B cell (primary cell): ENCODE measurements around the gene FOXD3.

Experiments used
- EZH2 ChIP-seq: IDR thresholded peaks from 2 replicates; pipeline ENCODE4 v1.6.1; 2012; ENCODE audit warnings: borderline replicate concordance, low read depth, mild to moderate bottlenecking, moderate library complexity, low read length; ENCODE audit not compliant: insufficient read depth, poor library complexity, severe bottlenecking
- TF ChIP-seq, protein P1 (sequence below): fragments of 200-600 bp; IDR thresholded peaks from one replicate; pipeline ENCODE4 v1.8.0; 2022; ENCODE audit warnings: antibody characterized with exemption, mild to moderate bottlenecking

DNA sequence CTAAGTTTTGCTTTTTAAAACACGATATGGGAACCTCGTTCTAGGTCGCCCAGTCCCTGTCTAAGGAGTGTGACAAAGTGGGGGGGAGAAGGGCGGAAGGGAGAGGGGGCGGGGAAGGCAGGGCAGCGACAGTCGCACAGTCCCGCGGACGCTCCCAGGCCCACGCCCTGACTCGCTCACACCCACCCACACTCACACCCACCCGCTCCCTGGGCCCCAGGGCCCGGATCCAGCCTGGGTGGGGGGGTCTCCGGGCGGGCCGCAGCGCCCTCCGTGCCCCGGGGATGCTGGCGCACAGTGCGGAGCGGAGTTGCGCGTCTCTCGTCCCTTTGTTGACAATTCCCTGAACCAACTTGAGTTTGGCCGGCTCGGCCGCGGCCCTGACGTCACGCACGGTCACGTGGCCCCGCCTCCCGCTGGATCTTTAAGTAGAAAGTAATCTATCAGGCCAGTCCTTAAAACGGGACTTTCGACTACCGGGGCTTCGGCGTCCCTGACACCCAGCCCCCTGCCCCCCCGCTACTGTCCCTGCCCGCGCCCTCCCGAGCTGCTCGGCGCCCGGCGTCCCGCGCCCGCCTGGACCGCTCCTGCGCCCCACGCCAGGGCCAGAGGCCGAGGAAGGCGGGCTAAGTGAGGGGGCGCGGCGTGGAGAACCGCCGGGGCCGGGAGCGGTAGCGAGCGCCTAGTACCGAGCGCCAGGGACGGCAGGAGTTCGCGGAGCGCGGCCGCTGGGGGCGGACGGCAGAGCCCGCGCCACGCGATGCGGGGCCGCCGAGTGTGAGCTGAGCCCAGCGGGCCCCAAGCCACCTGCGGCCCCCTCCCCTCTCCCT is at the start of gene FOXD3:
- TF ChIP-seq, protein P1, sequence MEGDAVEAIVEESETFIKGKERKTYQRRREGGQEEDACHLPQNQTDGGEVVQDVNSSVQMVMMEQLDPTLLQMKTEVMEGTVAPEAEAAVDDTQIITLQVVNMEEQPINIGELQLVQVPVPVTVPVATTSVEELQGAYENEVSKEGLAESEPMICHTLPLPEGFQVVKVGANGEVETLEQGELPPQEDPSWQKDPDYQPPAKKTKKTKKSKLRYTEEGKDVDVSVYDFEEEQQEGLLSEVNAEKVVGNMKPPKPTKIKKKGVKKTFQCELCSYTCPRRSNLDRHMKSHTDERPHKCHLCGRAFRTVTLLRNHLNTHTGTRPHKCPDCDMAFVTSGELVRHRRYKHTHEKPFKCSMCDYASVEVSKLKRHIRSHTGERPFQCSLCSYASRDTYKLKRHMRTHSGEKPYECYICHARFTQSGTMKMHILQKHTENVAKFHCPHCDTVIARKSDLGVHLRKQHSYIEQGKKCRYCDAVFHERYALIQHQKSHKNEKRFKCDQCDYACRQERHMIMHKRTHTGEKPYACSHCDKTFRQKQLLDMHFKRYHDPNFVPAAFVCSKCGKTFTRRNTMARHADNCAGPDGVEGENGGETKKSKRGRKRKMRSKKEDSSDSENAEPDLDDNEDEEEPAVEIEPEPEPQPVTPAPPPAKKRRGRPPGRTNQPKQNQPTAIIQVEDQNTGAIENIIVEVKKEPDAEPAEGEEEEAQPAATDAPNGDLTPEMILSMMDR = no peak
- TF ChIP-seq EZH2 = peak; percentile 31
